ENCODE measurements around the gene PPM1D.

DNA sequence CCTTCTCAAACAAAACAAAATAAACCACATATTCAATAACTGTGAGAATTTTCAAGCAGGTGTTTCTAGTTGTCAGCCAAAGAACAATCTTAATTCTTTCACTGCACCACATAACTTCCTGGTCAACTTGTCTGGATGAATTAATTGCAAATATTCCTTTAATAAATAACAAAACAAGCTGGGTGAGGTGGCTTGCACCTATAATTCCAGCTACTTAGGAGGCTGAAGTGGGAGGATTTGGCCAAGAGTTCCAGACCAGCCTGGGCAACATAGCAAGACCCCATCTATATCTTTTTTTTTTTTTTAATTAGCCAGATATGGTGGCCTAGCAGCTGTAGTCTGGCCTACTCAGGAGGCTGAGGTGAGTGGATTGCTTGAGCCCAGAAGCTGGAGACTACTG is 17.0 kb upstream of the PPM1D start:
- TF ChIP-seq, protein P1, sequence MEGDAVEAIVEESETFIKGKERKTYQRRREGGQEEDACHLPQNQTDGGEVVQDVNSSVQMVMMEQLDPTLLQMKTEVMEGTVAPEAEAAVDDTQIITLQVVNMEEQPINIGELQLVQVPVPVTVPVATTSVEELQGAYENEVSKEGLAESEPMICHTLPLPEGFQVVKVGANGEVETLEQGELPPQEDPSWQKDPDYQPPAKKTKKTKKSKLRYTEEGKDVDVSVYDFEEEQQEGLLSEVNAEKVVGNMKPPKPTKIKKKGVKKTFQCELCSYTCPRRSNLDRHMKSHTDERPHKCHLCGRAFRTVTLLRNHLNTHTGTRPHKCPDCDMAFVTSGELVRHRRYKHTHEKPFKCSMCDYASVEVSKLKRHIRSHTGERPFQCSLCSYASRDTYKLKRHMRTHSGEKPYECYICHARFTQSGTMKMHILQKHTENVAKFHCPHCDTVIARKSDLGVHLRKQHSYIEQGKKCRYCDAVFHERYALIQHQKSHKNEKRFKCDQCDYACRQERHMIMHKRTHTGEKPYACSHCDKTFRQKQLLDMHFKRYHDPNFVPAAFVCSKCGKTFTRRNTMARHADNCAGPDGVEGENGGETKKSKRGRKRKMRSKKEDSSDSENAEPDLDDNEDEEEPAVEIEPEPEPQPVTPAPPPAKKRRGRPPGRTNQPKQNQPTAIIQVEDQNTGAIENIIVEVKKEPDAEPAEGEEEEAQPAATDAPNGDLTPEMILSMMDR (IDR thresholded peaks at IDR 0.05), result no peak
- TF ChIP-seq POLR2A (IDR thresholded peaks at IDR 0.05), result no peak
